HG03457 (cell line): Measurements from ENCODE around the gene PTGR2.
"Not testable (repeated sequence)": the region's sequence is repeated elsewhere in the genome, so short reads cannot be mapped to it uniquely, and the experiment has no call there.

Source experiments
- ATAC-seq: cut with Tn5 transposase; IDR thresholded peaks from one replicate; pipeline ENCODE4 v1.9.1; 2021; ENCODE audit warnings: moderate number of reproducible peaks; ENCODE audit not compliant: unreplicated experiment

PTGR2 gene

DNA sequence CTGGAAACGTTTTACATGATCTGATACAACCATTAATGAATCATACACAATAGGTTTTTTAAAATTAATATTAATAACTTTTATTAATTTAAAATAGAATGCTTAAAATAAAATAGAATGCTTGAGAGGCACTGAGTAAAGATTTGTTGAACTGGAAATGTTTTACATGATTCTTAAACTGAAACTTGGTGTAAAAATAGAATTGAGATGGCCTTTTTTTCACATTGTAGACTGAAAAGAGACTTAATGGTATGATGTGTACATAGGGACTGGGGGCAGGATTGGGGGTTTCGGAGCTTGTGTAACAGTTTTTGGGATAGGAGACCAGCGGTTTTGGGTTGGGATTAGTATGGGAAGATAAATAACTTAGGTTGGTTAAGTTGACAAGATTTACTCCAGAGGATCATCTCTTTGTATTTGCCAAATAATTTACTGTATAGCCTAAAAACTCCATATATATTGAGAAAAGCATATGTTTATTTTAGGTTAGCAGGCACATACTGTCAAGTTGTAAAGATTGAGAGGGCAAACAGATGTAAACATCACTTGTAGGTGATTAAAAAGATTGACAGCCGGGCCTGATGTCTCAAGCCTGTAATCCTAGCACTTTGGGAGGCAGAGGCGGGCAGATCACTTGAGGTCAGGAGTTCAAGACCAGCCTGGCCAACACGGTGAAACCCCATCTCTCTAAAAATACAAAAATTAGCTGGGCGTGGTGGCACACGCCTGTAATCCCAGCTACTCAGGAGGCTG lies 33.0 kb downstream of the PTGR2 start:
- no peak for ATAC-seq

DNA sequence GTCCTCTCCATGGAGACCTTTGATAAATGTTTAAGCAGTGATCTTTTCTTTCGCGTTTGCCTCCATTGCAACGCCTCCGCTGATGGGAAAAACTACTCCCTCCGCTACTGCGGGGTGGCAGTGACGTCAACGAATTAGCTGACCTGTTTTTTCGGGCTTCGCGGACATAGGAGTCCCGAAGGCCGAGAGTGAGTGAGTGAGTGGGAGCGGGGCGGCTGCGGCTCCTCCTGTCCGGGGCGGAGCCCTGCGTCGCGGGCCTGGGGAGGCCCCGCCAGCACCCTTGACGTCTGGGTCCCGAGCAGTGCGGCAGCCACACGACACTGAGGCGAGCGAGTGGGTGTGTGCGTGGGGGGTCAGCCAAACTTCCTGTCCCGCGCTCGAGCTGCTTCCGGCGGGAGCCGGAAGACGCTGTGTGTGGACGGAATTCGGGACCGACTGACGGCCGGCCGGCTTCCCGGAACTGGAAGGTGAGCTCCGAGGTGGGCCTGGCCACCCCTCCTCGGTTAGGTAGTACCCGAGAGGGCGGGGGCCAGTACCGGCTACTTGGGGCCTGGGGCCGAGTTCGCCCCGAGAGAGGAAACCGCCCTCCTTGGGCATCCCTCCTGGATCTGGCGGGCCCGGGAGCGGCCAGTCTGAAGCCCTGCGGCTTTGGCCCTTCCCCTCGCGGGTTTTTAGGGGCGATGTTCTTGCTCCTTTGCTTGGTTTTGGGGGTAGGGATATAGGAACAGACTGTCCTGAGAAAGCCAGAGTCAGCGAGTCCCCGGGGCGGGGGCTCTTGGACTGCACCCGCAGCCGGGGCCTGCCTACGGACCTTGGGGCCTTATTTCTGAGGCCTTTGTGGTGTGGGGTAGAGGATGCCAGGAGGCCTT lies 35.1 kb downstream of the PTGR2 start, which contains the start of gene ZNF410:
TSS of gene ZNF410 (plus strand) at position 411 of the 869 bp plus-strand sequence. CDS start 5,317 bp downstream, outside the sequence.
- peak; percentile 94 for ATAC-seq

DNA sequence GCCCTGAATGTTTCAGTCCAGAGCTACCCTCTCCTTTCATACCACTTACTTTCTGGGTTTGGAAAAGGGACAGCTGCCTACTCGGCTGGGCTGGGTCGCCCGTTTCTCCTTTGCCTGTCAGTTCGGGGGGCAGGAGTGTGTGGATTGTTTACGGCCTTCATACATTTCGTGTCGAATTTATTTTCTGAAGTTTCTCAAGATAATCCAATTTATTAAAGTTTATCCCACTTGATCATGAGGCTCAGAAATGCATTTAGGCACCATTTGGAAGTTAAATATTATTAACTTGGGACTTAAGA lies 35.6 kb downstream of the PTGR2 start:
- no peak for ATAC-seq

DNA sequence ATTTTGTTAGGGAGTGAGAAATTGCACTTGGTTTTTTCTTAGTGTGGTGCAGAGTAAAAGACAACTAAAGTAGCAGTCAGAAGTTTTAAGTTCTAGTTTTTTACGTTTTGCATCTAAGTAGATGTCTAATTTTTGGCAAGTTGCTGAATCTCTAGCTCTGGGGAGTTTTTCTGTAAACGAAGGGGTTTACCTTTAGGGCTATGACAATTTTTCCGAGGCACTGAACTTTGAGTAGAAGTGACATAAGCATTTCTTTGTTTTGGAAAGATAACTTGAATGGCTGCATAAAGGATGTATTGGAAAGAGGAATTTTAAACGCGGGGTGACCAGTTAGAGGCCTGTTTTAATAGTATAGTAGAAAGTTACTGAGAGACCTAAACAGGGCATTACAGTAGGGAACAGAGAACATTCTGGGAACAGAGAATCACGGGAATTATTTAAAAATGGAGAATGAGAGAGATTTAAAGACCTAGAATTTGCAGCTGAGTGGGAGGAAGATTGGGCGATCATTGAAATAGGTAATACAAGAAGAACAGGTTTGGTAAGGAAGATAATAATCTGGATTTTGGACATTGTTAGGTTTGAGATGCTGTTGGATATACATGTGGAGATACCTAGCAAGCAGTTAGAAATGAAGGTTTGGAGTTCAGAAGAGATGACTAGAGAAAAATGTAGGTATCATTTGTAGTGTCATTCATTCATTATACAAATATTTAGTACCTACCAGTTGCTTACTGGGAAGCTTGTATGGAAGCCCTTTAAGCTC lies 36.2 kb downstream of the PTGR2 start:
- ATAC-seq = no peak

DNA sequence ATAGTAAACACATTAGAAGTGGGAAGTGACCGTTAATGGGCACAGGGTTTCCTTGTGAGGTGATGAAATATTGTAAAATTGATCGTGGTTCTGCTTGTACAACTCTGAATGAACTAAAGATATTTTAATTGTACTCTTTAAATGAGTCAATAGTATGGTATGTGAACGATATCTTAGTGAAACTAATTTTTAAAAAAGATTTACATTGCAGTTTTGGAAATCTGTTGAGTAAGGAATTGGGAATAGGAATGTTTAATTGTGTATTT lies 36.8 kb downstream of the PTGR2 start:
- no peak for ATAC-seq

DNA sequence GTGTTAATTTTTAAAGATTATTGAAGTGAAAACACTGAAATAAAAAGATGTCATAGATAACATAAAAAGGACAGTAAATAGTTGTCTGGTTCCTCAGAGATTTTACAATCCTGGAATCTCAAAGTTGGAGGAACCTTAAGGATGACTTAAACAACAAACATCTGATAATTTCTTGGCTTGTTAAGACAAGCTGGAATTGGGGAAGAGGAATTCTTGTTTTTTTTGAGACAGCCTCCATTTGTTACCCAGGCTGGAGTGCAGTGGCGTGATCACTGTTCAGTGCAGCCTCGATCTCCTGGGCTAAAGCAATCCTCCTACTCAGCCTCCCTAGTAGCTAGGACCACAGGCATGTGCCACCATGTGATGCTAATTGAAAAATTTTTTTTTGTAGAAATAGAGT lies 37.3 kb downstream of the PTGR2 start:
- no peak for ATAC-seq

DNA sequence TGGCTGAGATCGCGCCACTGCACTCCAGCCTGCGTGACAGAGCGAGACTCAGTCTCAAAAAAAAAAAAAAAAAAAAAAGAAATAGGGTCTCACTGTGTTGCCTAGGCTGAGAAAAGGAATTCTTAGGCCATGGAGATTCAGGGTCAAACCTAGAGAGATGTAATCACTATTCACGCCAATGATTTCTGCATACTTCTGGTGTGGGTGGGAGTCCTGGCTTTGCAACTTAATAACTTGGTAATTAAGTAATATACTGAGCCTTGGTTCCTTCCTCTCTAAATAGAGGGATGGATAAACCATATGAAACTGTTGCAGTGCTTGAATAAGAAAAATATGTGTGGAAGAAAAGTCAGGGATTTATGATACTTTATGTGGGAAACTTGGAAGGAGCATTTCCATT lies 37.7 kb downstream of the PTGR2 start:
- ATAC-seq = no peak

DNA sequence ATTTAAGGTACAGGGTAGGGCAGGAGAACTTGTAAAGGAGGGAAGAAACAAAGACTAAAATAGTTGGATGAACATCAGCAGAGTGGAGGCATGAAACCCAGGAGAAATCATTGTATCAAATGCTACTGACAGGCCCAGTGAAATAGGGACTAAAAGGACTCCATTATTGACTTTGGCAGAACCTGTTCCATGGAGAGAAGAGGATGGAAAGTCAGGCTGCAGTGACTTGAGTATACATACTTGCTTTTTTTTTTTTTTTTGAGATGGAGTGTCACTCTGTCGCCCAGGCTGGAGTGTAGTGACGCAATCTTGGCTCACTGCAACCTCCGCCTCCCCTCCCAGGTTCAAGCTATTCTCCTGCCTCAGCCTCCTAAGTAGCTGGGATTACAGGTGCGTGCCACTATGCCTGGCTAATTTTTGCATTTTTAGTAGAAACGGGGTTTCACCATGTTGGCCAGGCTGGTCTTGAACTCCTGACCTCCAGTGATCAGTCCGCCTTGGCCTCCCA lies 42.6 kb downstream of the PTGR2 start:
- ATAC-seq = not testable (repeated sequence)

DNA sequence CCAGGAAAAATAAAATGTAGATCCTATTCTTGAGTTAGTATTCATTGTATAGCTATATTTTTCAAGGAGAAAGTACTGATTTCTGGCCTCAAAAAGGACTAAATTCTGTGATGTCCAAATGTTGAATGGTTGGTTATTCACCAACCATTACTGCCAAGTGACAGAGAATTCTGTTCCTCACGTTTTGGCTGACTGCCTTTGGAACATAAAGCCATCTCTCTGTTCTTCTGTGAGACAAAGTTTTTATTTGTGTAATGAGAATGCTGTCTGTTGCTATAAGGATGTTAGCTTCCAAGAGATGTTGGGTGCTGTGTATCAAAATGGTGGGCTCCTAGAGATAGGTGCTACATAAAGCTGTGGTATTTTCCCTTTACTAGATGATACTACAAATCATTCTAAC lies 44.3 kb downstream of the PTGR2 start:
- no peak for ATAC-seq

DNA sequence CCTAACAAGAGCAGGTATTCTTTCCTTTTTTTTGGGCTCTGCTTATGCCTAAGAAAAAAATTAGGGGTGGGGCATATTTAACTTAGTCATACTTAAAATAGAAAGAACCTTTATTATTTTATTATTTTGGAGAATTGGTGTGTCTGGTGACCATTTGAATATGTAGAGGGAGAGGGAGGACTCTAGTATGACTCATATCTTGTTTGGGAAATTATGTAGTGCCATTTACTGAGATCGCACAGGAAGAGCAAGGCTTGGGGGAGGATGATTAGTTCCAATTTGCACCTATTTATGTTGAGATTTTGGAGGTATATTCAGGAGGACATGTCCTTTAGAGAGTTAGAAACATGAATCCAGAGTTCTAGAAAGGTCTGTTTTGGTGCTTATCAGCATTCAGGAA lies 44.9 kb downstream of the PTGR2 start:
- ATAC-seq = no peak

DNA sequence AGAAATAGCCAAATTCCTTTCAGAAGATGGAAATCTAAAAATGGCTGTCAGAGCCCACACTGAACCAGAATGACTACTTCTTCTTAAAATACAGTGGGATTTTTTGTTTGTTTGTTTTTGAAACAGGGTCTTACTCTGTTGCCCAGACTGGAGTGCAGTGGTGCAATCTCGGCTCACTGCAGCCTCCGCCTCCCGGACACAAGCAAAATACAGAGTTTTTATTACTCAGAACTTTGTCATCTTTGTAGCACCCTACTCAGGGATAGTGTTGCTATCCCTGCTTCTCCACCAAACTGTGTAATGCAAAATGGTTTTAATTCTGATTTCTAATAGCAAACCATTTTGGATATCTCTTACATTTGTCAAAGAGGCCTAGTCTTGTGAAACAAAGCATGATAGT lies 51.4 kb downstream of the PTGR2 start:
- ATAC-seq = no peak

DNA sequence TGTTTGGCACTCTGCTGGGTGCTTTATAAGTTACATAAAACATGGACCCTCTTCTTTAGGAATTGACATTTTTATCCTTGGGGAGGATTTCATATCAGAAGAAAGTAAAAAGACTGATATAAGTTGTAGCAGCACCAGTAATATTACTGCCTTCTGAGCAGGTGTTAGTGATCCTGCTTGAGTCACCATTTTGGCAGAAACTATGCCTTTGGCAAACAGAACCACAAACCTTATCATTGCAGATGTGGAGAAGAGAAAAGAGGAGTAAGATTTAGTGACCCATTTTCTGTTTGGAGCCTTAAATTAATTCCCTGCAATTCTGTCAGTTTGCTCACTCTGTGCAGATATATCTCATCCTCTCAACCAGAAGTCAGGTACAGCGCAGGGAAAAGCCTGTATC lies 58.0 kb downstream of the PTGR2 start:
- no peak for ATAC-seq

DNA sequence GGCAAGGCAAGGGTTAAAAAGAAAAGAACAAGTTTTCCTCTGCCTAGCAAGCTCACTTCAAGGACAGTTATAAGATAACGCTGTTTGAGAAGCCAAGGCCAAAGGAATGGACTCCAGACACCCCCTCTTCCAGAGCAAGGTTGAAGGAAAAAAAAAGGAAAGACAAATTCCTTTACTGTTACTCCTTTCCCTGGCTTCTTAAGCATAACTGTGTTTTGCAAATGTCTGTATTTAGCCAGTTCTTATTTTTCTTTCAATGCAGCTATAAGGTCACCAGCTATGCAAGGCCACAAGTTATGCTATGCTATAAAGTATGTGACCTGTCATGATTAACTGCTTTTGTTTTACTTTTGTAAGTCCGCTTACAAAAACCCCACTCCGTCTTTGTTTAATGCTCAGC lies 61.6 kb downstream of the PTGR2 start:
- no peak for ATAC-seq

DNA sequence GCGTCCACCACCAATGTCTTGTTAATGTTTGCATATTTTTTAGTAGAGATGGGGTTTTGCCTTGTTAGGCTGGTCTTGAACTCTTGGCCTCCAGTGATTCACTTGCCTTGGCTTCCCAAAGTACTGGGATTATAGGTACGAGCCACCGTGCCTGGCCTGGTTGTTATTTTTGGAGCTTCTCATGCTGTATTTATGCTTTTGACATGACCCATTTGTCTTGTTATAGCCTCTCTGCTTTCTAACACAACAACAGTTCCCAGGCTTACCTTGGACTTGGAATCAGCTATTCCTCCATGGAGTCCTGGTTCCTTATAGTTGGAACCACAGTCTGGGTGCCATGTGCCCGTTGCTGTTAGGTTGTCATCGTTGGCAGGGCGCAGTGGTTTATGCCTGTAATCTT lies 64.7 kb downstream of the PTGR2 start:
- no peak for ATAC-seq

DNA sequence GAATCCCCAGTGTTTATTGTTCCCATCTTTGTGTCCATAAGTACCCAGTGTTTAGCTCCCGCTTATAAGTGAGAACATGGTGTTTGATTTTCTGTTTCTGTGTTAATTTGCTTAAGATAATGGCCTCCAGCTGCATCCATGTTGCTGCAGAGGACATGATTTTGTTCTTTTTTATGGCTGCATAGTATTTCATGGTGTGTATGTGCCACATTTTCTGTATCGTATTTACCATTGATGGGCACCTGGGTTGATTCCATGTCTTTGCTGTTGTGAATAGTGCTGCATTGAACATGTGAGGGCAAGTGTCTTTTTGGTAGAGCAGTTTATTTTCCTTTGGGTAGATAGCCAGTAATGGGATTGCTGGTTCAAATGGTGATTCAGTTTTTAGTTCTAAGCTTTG lies 67.8 kb downstream of the PTGR2 start:
- not testable (repeated sequence) for ATAC-seq

DNA sequence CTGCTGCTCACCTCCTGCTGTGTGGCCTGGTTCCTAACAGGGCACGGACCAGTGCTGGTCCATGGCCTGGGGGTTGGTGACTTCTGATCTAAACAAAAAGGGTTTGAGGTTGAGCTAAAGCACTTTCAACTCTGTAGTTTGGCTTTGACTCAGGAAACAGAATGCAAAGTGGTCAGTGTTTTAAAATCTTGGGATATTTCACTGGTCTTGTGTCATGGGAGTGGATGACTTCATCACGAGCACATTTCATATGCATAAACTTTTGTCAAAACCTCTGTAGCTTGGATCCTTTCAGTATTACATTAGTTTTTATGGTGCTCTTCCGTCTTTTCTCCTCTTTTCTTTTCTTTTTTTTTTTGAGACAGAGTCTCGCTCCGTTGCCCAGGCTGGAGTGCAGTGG lies 72.7 kb downstream of the PTGR2 start:
- ATAC-seq = no peak
